H9 (cell line): ENCODE data around the gene PSMB3. TPM values are rescaled to one million over a fixed set of nuclear protein-coding genes. Genes with fewer than 3 reads are reported as not detected.

Experiments used
- DNase-seq: peaks from one replicate; pipeline ENCODE4 v3.0.0-alpha.2; 2017
- H2AFZ ChIP-seq: one replicate; pipeline ENCODE4 v1.6.1; 2013; ENCODE audit warnings: mild to moderate bottlenecking, low read length, control low read depth, moderate library complexity
- H2AK5ac ChIP-seq: 2 replicates; pipeline ENCODE4 v1.6.1; 2013; ENCODE audit warnings: low read length, control low read depth, mixed read lengths; ENCODE audit not compliant: insufficient read length
- H2BK120ac ChIP-seq: one replicate; pipeline ENCODE4 v1.6.1; 2013; ENCODE audit warnings: low read depth, mild to moderate bottlenecking, low read length, control low read depth, inconsistent platforms; ENCODE audit not compliant: poor library complexity, severe bottlenecking
- H2BK12ac ChIP-seq: 2 replicates; pipeline ENCODE4 v1.6.1; 2013; ENCODE audit warnings: low read length, control low read depth, mixed read lengths, low read depth; ENCODE audit not compliant: insufficient read length
- H2BK15ac ChIP-seq: 2 replicates; pipeline ENCODE4 v1.6.1; 2013; ENCODE audit warnings: low read depth, low read length, control low read depth
- H2BK20ac ChIP-seq: one replicate; pipeline ENCODE4 v1.6.1; 2013; ENCODE audit warnings: low read depth, mild to moderate bottlenecking, low read length, control low read depth, inconsistent platforms; ENCODE audit not compliant: poor library complexity, severe bottlenecking
- H2BK5ac ChIP-seq: 2 replicates; pipeline ENCODE4 v1.6.1; 2013; ENCODE audit warnings: low read length, control low read depth, mixed read lengths; ENCODE audit not compliant: insufficient read length
- H3K14ac ChIP-seq: 2 replicates; pipeline ENCODE4 v1.6.1; 2013; ENCODE audit warnings: low read length, control low read depth; ENCODE audit not compliant: insufficient read depth
- H3K18ac ChIP-seq: 2 replicates; pipeline ENCODE4 v1.6.1; 2013; ENCODE audit warnings: low read depth, mild to moderate bottlenecking, mixed read lengths, low read length, control low read depth; ENCODE audit not compliant: insufficient read length
- H3K23ac ChIP-seq: 2 replicates; pipeline ENCODE4 v1.6.1; 2013; ENCODE audit warnings: low read length, control low read depth, mixed read lengths, low read depth; ENCODE audit not compliant: insufficient read length
- H3K23me2 ChIP-seq: 2 replicates; pipeline ENCODE4 v1.6.1; 2013; ENCODE audit warnings: low read depth, mild to moderate bottlenecking, mixed read lengths, low read length, control low read depth; ENCODE audit not compliant: insufficient read length, poor library complexity, severe bottlenecking
- H3K27ac ChIP-seq: 2 replicates; pipeline ENCODE4 v1.5.1; 2013; ENCODE audit warnings: low read length, control low read depth, mixed read lengths, low read depth; ENCODE audit not compliant: insufficient read length
- H3K27me3 ChIP-seq: 2 replicates; pipeline ENCODE4 v1.6.1; 2013; ENCODE audit warnings: low read length, control low read depth, inconsistent platforms; ENCODE audit not compliant: insufficient read depth
- H3K4ac ChIP-seq: 2 replicates; pipeline ENCODE4 v1.6.1; 2013; ENCODE audit warnings: low read depth, mild to moderate bottlenecking, control low read depth, inconsistent platforms, low read length, moderate library complexity
- H3K4me1 ChIP-seq: 2 replicates; pipeline ENCODE4 v1.6.1; 2013; ENCODE audit warnings: low read length, control low read depth, inconsistent platforms; ENCODE audit not compliant: insufficient read depth
- H3K4me2 ChIP-seq: 2 replicates; pipeline ENCODE4 v1.6.1; 2013; ENCODE audit warnings: low read length, control low read depth, mixed read lengths; ENCODE audit not compliant: insufficient read length, insufficient read depth
- H3K56ac ChIP-seq: 2 replicates; pipeline ENCODE4 v1.6.1; 2013; ENCODE audit warnings: low read depth, mild to moderate bottlenecking, mixed read lengths, low read length, control low read depth; ENCODE audit not compliant: insufficient read length
- H3K79me1 ChIP-seq: 2 replicates; pipeline ENCODE4 v1.6.1; 2013; ENCODE audit warnings: low read depth, mild to moderate bottlenecking, moderate library complexity, low read length, control low read depth, inconsistent platforms; ENCODE audit not compliant: insufficient read depth, poor library complexity, severe bottlenecking
- H3K79me2 ChIP-seq: 2 replicates; pipeline ENCODE4 v1.6.1; 2013; ENCODE audit warnings: low read length, control low read depth, inconsistent platforms; ENCODE audit not compliant: insufficient read depth
- H3K9ac ChIP-seq: 2 replicates; pipeline ENCODE4 v1.6.1; 2013; ENCODE audit warnings: low read length, control low read depth, mixed read lengths; ENCODE audit not compliant: insufficient read length; ENCODE audit errors: extremely low read depth
- H3K9me3 ChIP-seq: one replicate; pipeline ENCODE4 v1.6.1; 2013; ENCODE audit warnings: low read depth, low read length, inconsistent platforms; ENCODE audit not compliant: control insufficient read depth
- H3T11ph ChIP-seq: one replicate; pipeline ENCODE4 v1.6.1; 2013; ENCODE audit warnings: mild to moderate bottlenecking, low read length, control low read depth, inconsistent platforms
- H4K20me1 ChIP-seq: one replicate; pipeline ENCODE4 v1.6.1; 2013; ENCODE audit not compliant: control insufficient read depth, insufficient read length, insufficient read depth
- H4K5ac ChIP-seq: 2 replicates; pipeline ENCODE4 v1.6.1; 2013; ENCODE audit warnings: low read depth, mild to moderate bottlenecking, mixed read lengths, low read length, control low read depth; ENCODE audit not compliant: insufficient read length
- H4K8ac ChIP-seq: replicated peaks from 2 replicates; pipeline ENCODE4 v1.6.1; 2013; ENCODE audit warnings: low read length, control low read depth, mixed read lengths, low read depth; ENCODE audit not compliant: insufficient read length
- H4K91ac ChIP-seq: 2 replicates; pipeline ENCODE4 v1.6.1; 2013; ENCODE audit warnings: low read depth, mild to moderate bottlenecking, moderate library complexity, mixed read lengths, low read length, control low read depth; ENCODE audit not compliant: insufficient read length
- H3K27ac Mint-ChIP-seq, 3 experiments: 2 replicates in 2 of 3; 3 replicates in 1 of 3; pipeline ENCODE4 v1.8.0; 2020 to 2021; ENCODE audit warnings: mixed read lengths in 3 of 3, mild to moderate bottlenecking in 1 of 3, moderate library complexity in 1 of 3
- H3K27me3 Mint-ChIP-seq: 2 replicates; pipeline ENCODE4 v1.8.0; 2021; ENCODE audit warnings: low read depth, mild to moderate bottlenecking, moderate library complexity, mixed read lengths
- H3K36me3 Mint-ChIP-seq, 3 experiments: 2 replicates in 2 of 3; 3 replicates in 1 of 3; pipeline ENCODE4 v1.8.0; 2020 to 2021; ENCODE audit warnings: low read depth in 3 of 3, mixed read lengths in 3 of 3; ENCODE audit not compliant: insufficient read depth in 1 of 3
- H3K4me1 Mint-ChIP-seq, 2 experiments: 2 replicates each; pipeline ENCODE4 v1.8.0; 2020; ENCODE audit warnings: mixed read lengths in 2 of 2
- H3K4me3 Mint-ChIP-seq, 2 experiments: 2 replicates in 1 of 2; 3 replicates in 1 of 2; pipeline ENCODE4 v1.8.0; 2020 to 2021; ENCODE audit warnings: mild to moderate bottlenecking in 2 of 2, mixed read lengths in 2 of 2, moderate library complexity in 1 of 2
- H3K9me3 Mint-ChIP-seq, 2 experiments: 2 replicates in 1 of 2; 3 replicates in 1 of 2; pipeline ENCODE4 v1.8.0; 2020; ENCODE audit warnings: mild to moderate bottlenecking in 2 of 2, mixed read lengths in 2 of 2, moderate library complexity in 1 of 2
- CTCF ChIP-seq: fragments of 200-600 bp; sonication (generic); conservative IDR thresholded peaks from 3 replicates; pipeline ENCODE4 v1.8.0; 2021; ENCODE audit warnings: antibody characterized with exemption, mild to moderate bottlenecking
- WGBS: extraction: QIAGEN DNeasy Blood & Tissue Kit; methylation state at CpG from one replicate; pipeline ENCODE4 v1.1.7; 2013; ENCODE audit warnings: missing lambda C conversion rate, low lambda C conversion rate, mixed read lengths; ENCODE audit not compliant: insufficient read length; ENCODE audit errors: extremely low coverage; 5-methylcytosine and 5-hydroxymethylcytosine counted together
- microRNA-seq: library from miRNA; unstranded; fragments of <30 nt; microRNA quantifications from one replicate; pipeline ENCODE4, GENCODE V29; 2020; ENCODE audit warnings: borderline microRNAs expressed
- total RNA-seq: library from RNA; stranded (reverse); gene quantifications from 2 replicates; pipeline ENCODE4 v1.2.1, GENCODE V29; 2021

PSMB3 gene
- total RNA-seq, 1 experiment from 2014 or later, result 242 TPM

DNA sequence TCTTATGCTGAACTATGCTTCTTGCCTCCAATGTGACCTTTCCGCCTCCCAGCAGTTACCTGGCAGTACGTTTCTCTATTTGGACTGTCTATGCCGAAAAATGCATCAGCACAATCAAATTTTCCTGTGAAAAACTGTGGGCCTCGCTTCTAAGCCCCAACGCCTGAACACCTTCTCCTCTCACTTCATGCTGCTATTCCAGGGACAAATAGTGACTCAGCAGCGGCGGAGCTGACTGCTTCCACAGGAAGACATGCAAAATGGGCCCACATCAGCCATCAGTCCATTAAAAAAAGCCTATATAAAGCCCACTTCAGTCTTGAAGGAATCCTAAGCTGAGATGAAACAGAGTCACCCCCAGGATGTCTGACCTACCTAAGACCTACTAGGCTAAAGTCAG, 57.3 kb downstream of the PSMB3 start:
- Histone ChIP-seq H4K20me1 (no peaks in the 10 kb centered on the region), H3K79me1 (no peaks in the 10 kb centered on the region), H3K56ac (no peak overlapping the region), H4K91ac (no peak overlapping the region), H4K5ac (no peak overlapping the region), H2AFZ (no peak overlapping the region), H3K4me2 (no peak overlapping the region), H3K14ac (no peak overlapping the region), H2BK12ac (no peak overlapping the region), H3K9ac (no peak overlapping the region), H4K8ac (no peak overlapping the region), H3K27me3 (no peaks in the 10 kb centered on the region), H3K4ac (no peak overlapping the region), H3K9me3 (no peaks in the 10 kb centered on the region), H3K4me1 (no peaks in the 10 kb centered on the region), H3K27ac (no peak overlapping the region), H2BK15ac (no peak overlapping the region), H3K23ac (no peak overlapping the region), H3T11ph (no peak overlapping the region), H3K23me2 (no peaks in the 10 kb centered on the region), H2AK5ac (no peak overlapping the region), H2BK20ac (no peak overlapping the region), H3K18ac (no peak overlapping the region), H2BK120ac (no peak overlapping the region), H3K79me2 (no peaks in the 10 kb centered on the region), H2BK5ac (no peak overlapping the region)
- peaks cover 26 to 62% (median 51%) of the 10 kb centered on the region in 3 experiments for H3K36me3 Mint-ChIP-seq
- WGBS, result no CpG with 5 or more reads among the region's 7 CpGs
- H3K4me3 Mint-ChIP-seq, result no peak overlapping the region
- no peak overlapping the region for H3K27ac Mint-ChIP-seq
- H3K9me3 Mint-ChIP-seq, result no peaks in the 10 kb centered on the region
- DNase-seq, result no peak
- TF ChIP-seq CTCF, result no peak
- no peaks in the 10 kb centered on the region for H3K4me1 Mint-ChIP-seq
- H3K27me3 Mint-ChIP-seq, result no peaks in the 10 kb centered on the region

Small RNA genes within 50 kb of the gene (microRNA-seq; reads per million reads assigned to microRNA genes)
- gene MIR4726, result not detected

Other genes starting within 250 kb of the PSMB3 start
- 6.7 and 6.9 TPM in 2 replicates for gene SRCIN1, start 146.8 kb upstream of the PSMB3 start, total RNA-seq
- 5.9 and 6.1 TPM in 2 replicates for gene EPOP, start 77.8 kb upstream of the PSMB3 start, total RNA-seq
- 25.1 and 26.4 TPM in 2 replicates for gene MLLT6, start 47.5 kb upstream of the PSMB3 start, total RNA-seq
- 10.7 and 11.2 TPM in 2 replicates for gene CISD3, start 22.4 kb upstream of the PSMB3 start, total RNA-seq
- gene PCGF2, start 4.4 kb upstream of the PSMB3 start, total RNA-seq, result 106 and 116 TPM in 2 replicates
- gene PIP4K2B, start 46.8 kb downstream of the PSMB3 start, total RNA-seq, result 61.9 and 62.9 TPM in 2 replicates
- gene CWC25, start 72.6 kb downstream of the PSMB3 start, total RNA-seq, result 15.4 and 15.9 TPM in 2 replicates
- gene RPL23, start 101.0 kb downstream of the PSMB3 start, total RNA-seq, result 2,040 and 2,084 TPM in 2 replicates
- 121 and 122 TPM in 2 replicates for gene LASP1, start 117.3 kb downstream of the PSMB3 start, total RNA-seq
- gene FBXO47, start 214.7 kb downstream of the PSMB3 start, total RNA-seq, result not detected in 2 replicates